ENCODE results near the gene PGP. TPM values are rescaled to one million over a fixed set of nuclear protein-coding genes. Genes with fewer than 3 reads are reported as not detected.

The PGP gene
- total and polyA plus RNA-seq, 2 of the 4 experiments (the other 2 are of a cell fraction), result 4.1 to 9.4 TPM

DNA sequence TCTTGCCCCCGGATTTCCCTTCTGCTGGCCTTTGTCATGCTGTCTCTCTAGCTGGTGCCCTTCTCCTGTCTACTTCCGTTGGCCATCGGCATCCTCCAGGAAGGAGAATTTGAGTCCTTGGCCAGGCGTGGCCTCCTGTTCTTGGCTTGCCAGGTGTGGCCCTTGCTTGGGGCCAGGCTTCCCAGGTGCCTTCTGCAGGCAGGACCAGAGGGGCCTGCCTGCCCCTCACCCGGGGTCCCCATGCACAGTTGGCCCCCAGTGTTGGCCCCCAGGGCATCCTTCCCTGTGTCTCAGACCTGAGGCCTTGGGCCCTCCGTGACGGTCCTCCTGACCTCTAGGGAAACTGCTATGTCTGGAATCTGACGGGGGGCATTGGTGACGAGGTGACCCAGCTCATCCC lies 6.8 kb downstream of the PGP start:
- Histone ChIP-seq H2BK120ac (ENCODE audit: low read depth, low read length) (no peak overlapping the region), H2AK5ac (ENCODE audit: low read depth, low read length) (no peak overlapping the region), H3K36me3 (ENCODE audit: control insufficient read depth, insufficient read depth, low read length) (peaks cover 28% of the 10 kb centered on the region), H3K4ac (ENCODE audit: low read depth, low read length) (no peak overlapping the region), H3K4me2 (ENCODE audit: low read depth, low read length) (no peak overlapping the region), H3K9me3 (ENCODE audit: control insufficient read depth, insufficient read depth, low read length) (no peaks in the 10 kb centered on the region), H2AFZ (replicated peaks; ENCODE audit: low read length, poor library complexity) (no peak overlapping the region), H3K4me1 (ENCODE audit: control insufficient read depth, insufficient read depth, low read length) (peaks cover 7% of the 10 kb centered on the region), H2AK9ac (replicated peaks; ENCODE audit: low read depth, low read length, poor library complexity) (no peak overlapping the region), H4K91ac (ENCODE audit: insufficient read depth, low read depth, low read length) (no peak overlapping the region), H4K20me1 (ENCODE audit: insufficient read depth, low read length) (peaks cover 14% of the 10 kb centered on the region), H4K5ac (ENCODE audit: low read depth, low read length) (no peak overlapping the region), H2BK20ac (ENCODE audit: low read depth, low read length) (no peak overlapping the region), H3K18ac (ENCODE audit: low read depth, low read length) (no peak overlapping the region), H3K56ac (ENCODE audit: extremely low read depth, insufficient read depth, low read length) (no peak overlapping the region), H2BK5ac (ENCODE audit: low read depth, low read length, poor library complexity, severe bottlenecking) (no peak overlapping the region), H3K4me3 (ENCODE audit: insufficient read depth, low read depth, low read length) (no peak overlapping the region), H3K79me1 (ENCODE audit: low read depth in 1 of 2, low read length in 2 of 2) (peaks cover 18 to 38% of the 10 kb centered on the region in 2 experiments), H4K8ac (ENCODE audit: low read depth in 2 of 2, low read length in 2 of 2) (no peak overlapping the region), H3K27ac (ENCODE audit: insufficient read depth, low read length) (no peak overlapping the region), H3K14ac (replicated peaks; ENCODE audit: low read depth, low read length) (no peak overlapping the region), H3K27me3 (ENCODE audit: control insufficient read depth, insufficient read depth, low read length) (no peaks in the 10 kb centered on the region), H3K9ac (ENCODE audit: low read depth, low read length) (no peak overlapping the region), H2BK15ac (ENCODE audit: low read depth, low read length) (no peak overlapping the region), H3K23ac (ENCODE audit: low read depth, low read length) (no peak overlapping the region), H3K9me1 (ENCODE audit: insufficient read depth, low read length) (peaks cover 6% of the 10 kb centered on the region; the same call in 1 of the 2 replicates)
- ChIA-PET POLR2A (ENCODE audit: unreplicated experiment) (no interaction called here), CTCF (no interaction called here)
- no TSS peak for BruUV-seq (replicated peaks)
- ATAC-seq (ENCODE audit: low read depth) (no peak), DNase-seq (no peak)
- dilution Hi-C loops (cut with HindIII; ENCODE audit: low sequenced_read_pairs, unreplicated experiment), result no loop called here
- in situ Hi-C loops (cut with MboI; ENCODE audit: low sequenced_read_pairs), result no loop called here
- TF ChIP-seq MAZ (IDR thresholded peaks at IDR 0.05; ENCODE audit: borderline replicate concordance, low read depth, low read length) (no peak), CTCF (conservative IDR thresholded peaks at IDR 0.05; ENCODE audit: low read depth, low read length) (no peak), SMC3 (IDR thresholded peaks at IDR 0.05; ENCODE audit: low read depth, low read length) (no peak), RAD21 (IDR thresholded peaks at IDR 0.05; ENCODE audit: low read length) (no peak), RCOR1 (IDR thresholded peaks at IDR 0.05; ENCODE audit: insufficient replicate concordance, low read length) (no peak), NFE2L2 (IDR thresholded peaks at IDR 0.05; ENCODE audit: low read depth, low read length) (no peak), FOS (IDR thresholded peaks at IDR 0.05; ENCODE audit: low read depth, low read length) (no peak), CEBPB (IDR thresholded peaks at IDR 0.05; ENCODE audit: low read depth, low read length) (no peak), MAFK (IDR thresholded peaks at IDR 0.05; ENCODE audit: low read depth, low read length) (no peak), RFX5 (IDR thresholded peaks at IDR 0.05; ENCODE audit: low read depth, low read length) (no peak), BHLHE40 (IDR thresholded peaks at IDR 0.05; ENCODE audit: low read depth, low read length) (no peak), MXI1 (IDR thresholded peaks at IDR 0.05; ENCODE audit: borderline replicate concordance, low read depth, low read length) (no peak), USF2 (IDR thresholded peaks at IDR 0.05; ENCODE audit: low read depth, low read length) (no peak)
- TF ChIP-seq, protein P1, sequence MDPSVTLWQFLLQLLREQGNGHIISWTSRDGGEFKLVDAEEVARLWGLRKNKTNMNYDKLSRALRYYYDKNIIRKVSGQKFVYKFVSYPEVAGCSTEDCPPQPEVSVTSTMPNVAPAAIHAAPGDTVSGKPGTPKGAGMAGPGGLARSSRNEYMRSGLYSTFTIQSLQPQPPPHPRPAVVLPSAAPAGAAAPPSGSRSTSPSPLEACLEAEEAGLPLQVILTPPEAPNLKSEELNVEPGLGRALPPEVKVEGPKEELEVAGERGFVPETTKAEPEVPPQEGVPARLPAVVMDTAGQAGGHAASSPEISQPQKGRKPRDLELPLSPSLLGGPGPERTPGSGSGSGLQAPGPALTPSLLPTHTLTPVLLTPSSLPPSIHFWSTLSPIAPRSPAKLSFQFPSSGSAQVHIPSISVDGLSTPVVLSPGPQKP (IDR thresholded peaks at IDR 0.05; ENCODE audit: borderline replicate concordance, low read depth, low read length), result no peak
- intact Hi-C loops (cut with micrococcal nuclease), result no loop called here
- 95% methylated on average over 7 of the region's 9 CpGs; no CpG with 5 or more reads in 1 of the 2 experiments for WGBS, 2 experiments (ENCODE audit: extremely low coverage in 2 of 2, insufficient read length in 1 of 2)
